GM18498 (cell line): Measurements from ENCODE around the gene STMN1.

Source experiments
- ATAC-seq: cut with Tn5 transposase; IDR thresholded peaks from one replicate; pipeline ENCODE4 v1.9.1; 2021; ENCODE audit warnings: mild to moderate bottlenecking, moderate library complexity; ENCODE audit not compliant: unreplicated experiment

STMN1 gene

DNA sequence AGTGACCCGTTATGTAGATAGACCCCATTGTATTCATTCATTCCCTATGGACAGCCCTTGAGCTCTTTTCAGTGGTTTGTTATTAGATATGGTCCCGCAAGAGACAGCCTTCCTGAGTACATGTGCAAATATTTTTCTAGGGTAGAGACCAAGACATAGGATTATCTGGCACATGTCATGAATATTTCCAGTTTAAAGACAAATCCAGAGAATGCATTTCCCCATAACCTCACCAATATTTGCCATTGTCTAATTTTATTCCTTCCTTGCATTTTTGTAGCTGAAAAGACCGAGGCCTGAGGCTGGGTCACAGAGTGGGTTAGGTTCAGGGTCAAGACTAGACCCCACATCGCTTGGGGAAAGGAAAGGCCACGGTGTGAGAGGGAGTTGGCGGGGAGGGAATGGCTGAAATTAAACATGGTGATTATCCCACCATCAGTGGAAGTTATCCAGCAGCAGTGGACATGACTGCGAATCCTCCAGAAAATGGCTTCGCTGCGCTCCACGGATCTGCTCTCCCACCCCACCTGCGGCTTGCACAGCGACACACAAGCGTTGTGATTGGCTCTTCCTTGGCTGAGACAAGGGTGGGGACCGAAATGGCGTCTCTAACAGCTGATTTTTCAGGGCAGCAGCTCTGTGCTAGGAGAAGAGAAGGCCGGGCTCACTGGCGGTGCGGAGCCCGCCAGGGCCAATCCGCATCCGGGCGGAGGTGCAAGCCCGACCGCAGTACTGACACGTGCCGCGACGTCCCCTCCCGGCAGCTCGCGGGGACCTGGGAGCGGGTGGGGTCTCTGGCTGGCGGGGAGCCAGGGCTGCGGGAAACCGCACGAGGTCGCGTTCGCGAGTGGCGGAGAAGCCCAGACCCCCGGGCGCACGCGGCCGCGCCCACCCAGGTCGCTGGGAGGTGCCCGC, 16.1 kb upstream of the STMN1 start:
- no peak for ATAC-seq

DNA sequence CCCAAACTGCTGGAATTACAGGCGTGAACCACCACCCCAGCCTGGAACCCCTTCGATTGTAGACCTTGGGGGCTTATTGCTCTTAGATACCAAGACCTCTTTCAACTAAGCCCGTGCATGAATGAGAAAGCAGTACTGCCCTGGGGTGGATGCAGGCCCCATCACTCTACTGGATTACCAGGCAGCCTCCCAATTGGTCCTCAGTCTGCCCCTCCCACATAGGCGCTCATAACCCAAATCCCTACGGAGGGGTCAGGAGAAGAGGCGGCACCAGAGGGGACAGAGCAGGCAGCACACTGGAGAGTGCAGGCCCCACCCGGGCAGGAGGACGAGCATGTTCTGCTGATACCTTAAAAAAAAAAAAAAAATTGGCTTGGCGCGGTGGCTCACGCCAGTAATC, 12.4 kb upstream of the STMN1 start:
- ATAC-seq, result no peak

DNA sequence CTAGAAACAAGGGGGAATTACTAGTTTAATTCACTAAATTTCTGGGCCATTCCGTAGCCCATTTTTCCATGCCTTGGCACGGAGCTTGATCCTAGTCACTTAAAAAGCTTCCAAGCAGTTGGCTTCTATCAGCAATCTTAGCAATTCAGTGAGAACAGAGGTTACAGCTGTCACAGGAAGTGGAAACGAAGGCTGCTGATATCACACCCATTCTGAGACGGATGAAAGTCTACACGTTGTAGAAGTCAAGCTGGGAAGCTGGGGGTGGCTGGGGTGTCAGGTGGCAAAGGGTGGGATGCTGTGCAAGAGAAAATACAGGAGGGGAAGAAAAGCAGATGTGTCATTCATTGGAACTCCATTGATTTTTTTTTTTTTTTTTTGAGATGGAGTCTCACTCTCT, 11.8 kb upstream of the STMN1 start:
- no peak for ATAC-seq

DNA sequence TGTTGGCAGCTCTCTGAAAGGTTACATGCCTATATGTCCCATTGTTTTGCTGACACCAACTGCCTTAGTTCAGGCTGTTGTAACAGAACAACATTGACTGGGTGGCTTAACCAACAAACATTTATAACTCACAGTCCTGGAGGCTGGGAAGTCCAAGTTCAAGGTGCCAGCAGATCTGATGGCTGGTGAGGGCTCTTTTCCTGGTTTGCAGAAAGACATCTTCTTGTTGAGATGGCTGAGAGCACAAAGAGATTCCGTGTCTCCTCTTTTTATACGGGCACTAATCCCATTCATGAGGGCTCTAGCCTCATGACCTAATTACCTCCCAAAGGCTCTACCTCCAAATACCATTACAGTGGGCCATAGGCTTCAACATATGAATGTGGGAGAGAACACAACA, 10.2 kb upstream of the STMN1 start:
- ATAC-seq, result no peak

DNA sequence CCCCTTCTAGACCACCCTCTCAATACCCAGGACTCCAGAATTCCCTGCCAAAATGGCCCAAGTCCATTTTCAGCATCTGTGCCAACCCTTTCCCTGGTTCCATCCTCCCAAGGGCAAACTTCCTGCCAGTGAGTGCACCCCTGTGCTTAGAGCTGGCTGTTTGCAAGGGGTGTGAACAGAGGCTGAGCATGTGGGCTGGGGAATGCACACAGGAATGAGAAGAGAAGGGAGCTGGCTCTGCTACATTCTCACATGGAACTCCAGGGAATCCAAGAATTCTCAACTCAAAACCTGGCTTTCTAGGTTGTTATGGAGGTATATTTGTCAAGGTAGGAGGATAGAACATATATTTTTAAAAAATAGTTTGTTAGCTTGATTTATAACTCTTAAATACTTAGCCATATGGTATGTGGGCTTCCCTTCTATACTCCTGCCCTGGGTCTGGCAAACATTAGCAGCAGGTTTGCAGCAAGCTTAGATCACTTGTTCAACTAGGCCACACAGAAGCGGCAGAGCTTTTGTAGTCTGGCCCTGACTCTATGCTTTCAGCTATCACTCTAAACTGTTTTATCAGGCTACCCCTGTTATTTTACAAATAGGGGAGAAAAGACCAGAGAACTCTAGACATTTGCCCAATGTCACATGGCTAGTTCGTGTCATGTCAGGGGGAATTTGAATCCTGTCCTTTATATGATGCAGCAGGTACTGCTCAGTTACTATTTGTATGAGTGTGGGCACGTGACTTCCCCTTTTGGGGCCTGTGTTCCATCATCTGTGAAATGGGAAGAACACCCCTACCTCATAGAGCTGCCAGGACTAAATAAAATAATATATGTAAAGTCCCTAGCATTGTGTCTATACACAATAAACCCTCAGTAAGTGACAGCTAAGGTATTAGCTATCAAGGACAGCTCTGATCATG, 8.1 kb upstream of the STMN1 start:
- ATAC-seq, result no peak

DNA sequence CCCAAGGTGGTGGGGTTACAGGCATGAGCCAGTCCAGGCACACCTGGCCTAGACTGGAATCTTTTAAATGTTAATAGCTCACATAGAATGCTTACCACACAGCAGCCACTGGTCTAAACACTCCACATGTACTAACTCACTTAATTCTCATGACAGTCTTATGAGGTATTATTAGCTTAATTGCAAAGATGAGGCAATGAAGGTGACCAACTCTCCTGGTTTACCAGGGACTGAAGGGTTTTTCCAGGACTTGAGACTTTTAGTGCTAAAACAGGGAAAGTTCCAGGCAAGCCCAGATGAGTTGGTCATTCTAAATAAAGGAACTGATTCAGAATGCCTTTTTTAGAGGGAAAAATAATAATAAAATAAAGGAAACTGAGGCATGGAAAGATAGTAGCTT, 7.0 kb upstream of the STMN1 start:
- no peak for ATAC-seq

DNA sequence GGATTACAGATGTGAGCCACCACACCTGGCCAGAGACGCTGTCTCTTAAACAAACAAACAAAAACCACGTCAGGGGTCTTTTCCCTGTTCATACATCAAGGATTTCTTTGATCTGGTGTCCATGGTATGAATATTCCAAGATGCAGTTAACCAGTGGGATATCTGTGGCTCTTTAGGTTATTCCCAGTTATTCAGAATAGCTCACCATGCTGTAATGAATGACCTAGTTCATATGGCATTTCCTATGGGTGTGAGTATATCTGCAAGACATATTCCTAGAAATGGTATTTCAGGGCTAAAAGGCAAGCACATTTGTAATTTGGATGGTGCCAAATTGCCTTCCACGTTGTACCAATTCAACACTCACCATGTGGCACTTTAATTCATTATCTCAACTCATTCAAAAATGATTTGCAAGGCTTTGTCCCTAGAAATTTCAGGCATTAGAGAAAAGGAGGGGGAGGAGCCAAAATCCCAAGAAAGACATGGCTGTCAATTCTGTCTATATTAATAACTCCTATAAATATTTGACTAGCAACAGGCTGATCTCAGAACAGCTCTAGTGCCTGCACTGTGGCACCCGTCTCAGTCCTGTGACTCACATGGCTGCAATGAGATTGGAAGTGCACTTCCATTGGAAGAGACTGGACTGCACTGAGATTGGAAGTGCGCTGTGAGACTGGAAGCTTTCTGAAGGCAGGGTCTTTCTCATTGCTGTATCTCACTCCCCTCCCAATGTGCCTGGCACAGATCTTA, 6.0 kb upstream of the STMN1 start:
- no peak for ATAC-seq

DNA sequence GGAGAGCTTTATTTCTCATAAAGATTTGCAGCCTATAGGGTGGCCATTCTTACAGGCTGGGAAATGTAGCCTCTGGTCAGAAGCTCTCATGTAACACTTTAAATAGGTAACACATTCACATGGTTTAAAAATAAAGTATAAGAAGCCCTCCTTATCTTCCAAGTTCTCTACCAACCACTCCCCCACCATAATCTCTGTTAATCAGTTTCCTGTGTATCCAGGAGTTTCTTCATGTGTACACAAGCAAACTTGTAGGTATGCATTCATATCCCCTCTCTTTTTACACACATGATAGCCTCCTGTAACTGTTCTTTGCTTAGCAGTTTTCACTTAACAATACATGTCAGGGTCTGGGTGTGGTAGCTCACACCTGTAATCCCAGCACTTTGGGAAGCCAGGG, 4.9 kb upstream of the STMN1 start:
- no peak for ATAC-seq

DNA sequence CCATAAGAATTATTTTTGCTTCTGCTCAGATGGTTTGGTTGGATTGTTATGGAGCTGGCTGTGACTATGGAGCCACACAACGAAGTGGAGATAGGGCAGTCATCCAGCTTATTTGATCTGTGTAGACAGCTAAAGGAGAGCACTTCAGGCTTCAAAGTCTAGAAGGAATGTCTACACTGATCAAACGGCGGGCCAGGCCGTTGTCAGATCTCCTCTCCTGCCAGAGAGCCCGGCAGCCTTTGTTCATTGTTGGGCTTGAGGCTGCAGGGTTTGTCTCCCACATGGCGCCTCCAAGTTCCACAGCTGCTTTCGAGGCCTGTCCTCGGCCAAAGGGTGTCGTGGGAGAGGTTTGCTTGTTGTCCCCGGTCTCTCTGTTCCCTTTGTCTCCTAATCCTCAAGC, 2.8 kb upstream of the STMN1 start:
- no peak for ATAC-seq

DNA sequence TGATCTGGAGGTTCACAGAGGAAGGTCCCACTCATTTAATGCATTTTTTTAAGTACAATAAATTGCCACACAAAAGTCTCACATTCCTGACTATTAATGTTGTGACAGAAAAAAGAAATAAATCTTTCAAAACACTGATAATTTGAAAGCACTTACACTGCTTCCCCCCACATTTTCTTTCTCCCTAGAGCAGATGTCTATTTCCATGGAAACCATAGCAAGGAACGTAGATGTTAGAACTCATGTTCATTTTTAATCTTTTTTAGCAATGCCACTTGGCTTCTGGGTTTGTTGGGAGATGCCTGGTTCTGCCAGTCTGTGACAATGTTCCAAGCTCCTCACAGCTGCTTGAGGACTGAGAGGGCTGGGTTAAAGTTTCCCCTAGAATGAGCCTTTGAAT, 1.9 kb upstream of the STMN1 start:
- ATAC-seq, result no peak

DNA sequence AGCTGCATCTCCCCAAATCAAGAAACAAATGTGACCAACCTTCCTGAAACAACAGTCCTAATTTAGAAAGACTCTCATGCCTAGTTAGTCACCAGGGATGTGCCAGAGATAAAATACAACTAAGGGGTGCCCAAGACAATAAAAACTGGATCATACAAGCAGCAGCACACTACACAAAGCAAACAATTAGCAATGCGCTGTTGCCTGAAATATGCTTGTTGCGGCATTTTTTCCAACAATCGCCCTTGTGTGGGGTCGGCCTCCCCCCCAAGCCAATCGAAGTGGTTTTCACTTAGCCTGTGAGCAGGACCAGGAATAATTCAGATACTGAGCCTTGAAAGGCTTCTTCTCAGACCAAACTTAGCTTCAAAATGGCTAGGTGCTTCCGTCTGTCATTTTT, 1.4 kb upstream of the STMN1 start:
- no peak for ATAC-seq

DNA sequence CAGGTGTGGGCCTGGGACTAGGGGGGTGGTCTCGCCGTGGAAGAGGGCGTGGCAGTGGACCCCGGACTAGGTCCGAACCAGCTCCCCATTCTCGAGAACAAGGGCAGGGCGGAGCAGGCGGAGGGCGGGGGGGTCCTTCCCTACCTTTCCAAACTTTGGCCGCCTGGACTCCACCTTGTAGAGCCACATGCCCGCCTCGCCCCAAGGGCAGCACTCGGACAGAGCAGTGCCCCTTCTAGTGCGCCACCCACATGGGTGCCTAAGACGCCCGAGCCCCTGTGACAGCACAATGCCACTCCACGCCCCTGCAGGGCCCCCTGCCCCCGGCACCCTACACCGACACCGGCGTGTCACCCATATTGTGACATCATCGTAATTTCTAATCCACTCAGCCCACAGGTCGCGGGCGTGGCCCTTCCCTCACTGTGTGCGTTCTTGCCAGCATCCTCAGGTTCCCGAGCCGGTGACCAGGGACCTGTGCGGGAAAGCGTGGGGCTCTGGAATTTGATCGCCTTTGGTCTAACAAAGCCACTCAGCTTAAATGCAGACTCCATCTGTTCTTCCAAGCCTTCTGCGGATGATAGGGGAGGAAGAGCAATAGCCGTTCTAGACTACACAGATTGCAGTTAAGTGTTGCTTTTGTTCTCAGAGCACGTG, 553 bp upstream of the STMN1 start:
- no peak for ATAC-seq

DNA sequence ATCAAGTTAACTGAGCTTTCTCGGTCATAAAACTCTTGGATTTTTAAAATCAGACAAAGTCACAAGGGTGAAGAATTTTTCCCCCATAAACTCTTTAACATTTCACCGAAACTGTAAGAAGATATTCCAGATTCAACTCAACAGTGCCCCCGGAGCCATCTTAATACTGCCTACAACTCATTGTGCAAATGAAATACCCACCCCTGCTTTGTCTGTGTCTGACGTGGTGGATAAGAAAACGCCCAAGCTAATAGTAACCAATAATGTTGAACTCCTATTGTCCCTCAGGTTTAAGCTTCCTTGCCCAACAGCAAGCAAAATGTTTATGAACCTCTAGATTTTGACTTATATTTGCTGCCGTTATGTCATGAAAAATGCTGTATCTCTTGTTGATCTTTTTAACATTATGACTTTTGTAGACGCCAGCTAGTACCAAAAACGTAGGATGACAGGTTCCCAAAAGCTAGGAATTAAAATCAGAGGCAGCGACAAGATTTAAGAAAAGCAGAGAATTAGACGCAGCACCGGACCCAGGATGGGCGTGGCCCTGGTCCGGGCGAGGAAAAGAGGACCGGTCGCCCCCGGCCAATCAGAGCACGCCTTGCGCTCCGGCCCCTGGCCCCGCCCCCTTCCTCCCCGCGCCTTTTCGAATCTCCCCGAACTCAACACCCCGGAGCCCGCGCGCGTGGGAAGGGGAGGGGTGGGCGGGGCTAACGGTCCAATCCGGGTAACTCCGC, 1.1 kb downstream of the STMN1 start:
- ATAC-seq, result peak; percentile 79

DNA sequence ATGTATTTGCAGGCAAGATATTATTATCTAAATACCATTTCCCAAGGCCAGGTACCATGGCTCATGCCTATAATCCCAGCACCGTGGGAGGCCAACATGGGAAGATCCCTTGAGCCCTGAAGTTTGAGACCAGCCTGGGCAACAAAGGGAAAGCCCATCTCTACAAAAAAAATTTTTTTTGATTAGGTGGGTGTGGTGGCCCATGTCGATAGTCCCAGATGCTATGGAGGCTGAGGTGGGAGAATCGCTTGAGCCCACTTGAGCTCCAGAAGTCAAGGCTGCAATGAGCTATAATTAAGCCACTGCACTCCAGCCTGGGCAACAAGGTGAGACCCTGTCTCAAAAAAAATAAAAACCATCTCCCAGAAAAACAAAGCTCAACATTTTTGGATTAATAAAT, 2.2 kb downstream of the STMN1 start:
- no peak for ATAC-seq

DNA sequence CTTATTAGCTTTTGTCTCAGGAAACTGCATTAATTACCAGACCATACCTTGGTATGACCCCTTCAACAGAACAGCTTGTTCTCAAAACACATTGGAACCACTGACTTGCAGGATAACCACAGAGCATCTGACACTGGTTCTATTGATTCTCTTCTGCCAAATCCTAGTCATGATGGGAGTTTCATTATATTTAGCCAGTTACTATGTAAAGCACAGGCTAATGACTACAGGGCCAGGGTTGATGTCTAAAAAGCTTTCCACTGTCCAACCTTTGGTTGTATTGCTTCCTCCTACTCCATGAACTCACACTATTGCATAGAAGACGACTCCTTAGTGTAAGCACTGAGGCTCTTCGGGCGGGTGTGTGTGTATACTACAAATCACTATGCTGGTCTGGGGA, 3.8 kb downstream of the STMN1 start:
- no peak for ATAC-seq

DNA sequence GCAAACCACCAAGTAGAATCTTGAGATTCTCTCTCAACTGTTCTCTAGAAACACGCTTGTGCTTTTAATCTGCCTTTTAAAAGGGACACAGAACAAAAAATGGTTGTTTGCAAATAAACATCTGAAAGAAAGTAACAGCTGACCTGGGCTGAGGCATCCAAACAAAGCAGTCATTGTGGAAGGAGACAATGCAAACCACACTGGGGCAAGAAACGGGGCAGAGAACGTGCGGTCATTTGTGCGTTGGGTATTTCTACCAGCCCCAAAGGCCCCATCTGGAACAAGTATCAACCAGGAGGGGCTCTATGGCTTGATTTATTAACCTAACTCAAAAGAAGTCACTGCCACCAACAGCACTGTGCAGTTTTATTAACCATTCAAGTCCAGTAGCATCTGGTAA, 6.0 kb downstream of the STMN1 start:
- ATAC-seq, result no peak

DNA sequence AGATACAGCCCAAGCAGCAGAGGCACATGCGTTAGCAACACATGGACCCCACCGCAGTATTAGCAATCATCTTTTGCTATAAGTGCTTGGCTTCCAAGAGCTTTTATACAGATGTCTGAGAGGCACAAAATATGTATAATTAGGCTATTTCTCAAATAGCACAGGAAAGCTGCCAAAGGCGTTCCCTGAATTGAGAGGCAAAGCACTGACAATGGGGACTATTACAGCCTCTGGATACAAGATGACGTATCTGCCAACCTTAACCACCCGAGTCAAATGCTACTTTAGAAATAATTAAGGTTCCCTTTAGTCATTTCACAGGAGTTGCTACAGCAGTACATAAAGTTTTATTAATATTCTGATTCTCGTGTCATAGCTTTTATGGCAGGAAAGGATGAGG, 6.4 kb downstream of the STMN1 start:
- no peak for ATAC-seq

DNA sequence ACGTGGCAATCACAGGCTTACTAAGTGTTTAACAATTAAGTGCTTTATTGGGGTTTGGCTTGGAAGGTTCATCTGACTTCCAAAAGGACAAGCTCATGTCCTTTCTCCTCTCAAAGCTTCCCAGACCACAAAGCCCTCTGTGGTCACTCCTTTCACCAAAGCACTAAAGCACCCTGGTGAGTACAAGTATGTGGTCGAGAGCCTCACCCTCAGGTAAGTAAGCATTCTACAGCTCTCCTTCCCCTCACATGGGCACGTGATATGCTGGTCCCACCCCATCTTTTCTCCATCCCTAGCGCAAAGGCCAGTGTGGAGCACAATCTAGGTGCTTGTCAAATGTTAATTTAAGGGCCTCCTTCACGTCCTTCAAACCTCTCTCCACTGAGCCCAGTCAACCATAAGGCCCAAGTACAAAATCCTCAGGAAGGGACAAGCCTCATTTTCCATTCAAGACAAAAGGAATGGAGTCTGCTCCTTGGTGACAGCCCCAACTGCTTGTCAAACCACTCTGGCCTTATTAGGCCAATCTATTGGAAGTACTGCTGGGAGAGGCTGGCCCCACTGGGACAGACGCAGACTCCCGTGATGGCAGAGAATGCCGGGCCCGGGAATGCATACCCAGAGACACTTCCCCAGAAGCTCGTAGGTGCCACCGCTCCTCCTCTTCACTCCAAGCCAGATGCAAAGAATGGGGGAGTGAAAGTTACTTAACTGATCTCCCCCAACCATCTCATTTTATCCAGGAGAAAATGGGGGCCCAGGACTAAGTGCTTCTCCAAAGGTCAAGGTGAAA, 7.8 kb downstream of the STMN1 start:
- ATAC-seq, result no peak

DNA sequence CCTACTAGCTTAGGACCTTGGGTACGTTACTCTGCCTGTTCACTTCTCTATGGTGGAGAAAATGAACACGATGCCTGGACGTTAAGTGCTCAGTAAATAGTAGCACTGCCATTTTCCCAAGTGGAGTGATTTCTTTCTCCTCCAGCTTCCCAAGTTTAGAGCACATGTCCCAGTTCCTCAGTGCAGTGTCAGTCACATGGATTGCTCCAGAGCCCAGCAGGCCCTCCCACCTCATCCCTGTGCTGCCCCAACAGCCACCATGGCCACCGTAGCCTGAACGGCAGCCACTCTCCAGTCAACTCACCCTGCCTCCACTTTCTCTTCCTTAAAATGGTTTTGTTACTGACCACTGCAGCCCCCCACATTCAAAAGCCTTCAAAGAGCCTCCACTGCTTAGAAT, 8.5 kb downstream of the STMN1 start:
- ATAC-seq, result no peak
